NB4 (cell line): Measurements from ENCODE around the gene PALMD.

Experiments used
- MYC ChIP-seq: IDR thresholded peaks from 2 replicates; pipeline ENCODE4 v1.6.1; 2011; ENCODE audit warnings: low read depth, low read length
- POLR2A ChIP-seq: IDR thresholded peaks from 2 replicates; pipeline ENCODE4 v1.6.1; 2011; ENCODE audit warnings: mild to moderate bottlenecking; ENCODE audit not compliant: insufficient read length; ENCODE audit errors: extremely low read depth
- TF ChIP-seq, protein P1 (sequence below): IDR thresholded peaks from one replicate; pipeline ENCODE4 v1.5.1; 2012; ENCODE audit warnings: low read depth, low read length

DNA sequence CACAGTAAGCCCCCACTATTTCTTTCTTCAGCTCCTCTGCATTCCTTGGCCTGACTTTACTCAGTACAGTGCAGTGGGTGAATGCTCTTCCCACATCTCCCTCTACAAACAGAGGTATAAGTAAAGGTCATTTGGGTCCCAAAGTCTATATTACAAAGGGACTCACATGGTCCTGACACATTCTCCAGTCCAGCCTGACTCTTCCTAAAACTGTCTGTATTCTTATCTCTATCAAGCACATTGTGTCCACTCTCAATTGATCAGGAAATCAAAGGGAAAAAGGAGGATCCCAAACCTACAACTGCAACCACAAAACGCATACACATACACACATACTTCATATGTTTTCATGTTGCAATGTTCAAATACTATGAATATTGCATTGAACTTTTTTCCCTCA, 71.1 kb downstream of the PALMD start:
- TF ChIP-seq POLR2A = no peak
- TF ChIP-seq, protein P1, sequence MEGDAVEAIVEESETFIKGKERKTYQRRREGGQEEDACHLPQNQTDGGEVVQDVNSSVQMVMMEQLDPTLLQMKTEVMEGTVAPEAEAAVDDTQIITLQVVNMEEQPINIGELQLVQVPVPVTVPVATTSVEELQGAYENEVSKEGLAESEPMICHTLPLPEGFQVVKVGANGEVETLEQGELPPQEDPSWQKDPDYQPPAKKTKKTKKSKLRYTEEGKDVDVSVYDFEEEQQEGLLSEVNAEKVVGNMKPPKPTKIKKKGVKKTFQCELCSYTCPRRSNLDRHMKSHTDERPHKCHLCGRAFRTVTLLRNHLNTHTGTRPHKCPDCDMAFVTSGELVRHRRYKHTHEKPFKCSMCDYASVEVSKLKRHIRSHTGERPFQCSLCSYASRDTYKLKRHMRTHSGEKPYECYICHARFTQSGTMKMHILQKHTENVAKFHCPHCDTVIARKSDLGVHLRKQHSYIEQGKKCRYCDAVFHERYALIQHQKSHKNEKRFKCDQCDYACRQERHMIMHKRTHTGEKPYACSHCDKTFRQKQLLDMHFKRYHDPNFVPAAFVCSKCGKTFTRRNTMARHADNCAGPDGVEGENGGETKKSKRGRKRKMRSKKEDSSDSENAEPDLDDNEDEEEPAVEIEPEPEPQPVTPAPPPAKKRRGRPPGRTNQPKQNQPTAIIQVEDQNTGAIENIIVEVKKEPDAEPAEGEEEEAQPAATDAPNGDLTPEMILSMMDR = no peak
- no peak for TF ChIP-seq MYC
